Mammary epithelial cell (primary cell): ENCODE measurements around the gene SUN3.

Experiments
- EZH2 ChIP-seq: IDR thresholded peaks from 2 replicates; pipeline ENCODE4 v1.6.1; 2012; ENCODE audit warnings: low read length, inconsistent platforms, borderline replicate concordance
- TF ChIP-seq, protein P1 (sequence below), 2 donors: IDR thresholded peaks in 1 of 2; conservative IDR thresholded peaks in 1 of 2; 2 replicates each; pipeline ENCODE4 v1.5.1; 2011 to 2012; ENCODE audit warnings: inconsistent platforms in 2 of 2, low read length in 2 of 2, mild to moderate bottlenecking in 2 of 2, control low read depth in 1 of 2, low read depth in 1 of 2; ENCODE audit not compliant: insufficient read depth in 1 of 2; ENCODE audit errors: extremely low read depth in 1 of 2

DNA sequence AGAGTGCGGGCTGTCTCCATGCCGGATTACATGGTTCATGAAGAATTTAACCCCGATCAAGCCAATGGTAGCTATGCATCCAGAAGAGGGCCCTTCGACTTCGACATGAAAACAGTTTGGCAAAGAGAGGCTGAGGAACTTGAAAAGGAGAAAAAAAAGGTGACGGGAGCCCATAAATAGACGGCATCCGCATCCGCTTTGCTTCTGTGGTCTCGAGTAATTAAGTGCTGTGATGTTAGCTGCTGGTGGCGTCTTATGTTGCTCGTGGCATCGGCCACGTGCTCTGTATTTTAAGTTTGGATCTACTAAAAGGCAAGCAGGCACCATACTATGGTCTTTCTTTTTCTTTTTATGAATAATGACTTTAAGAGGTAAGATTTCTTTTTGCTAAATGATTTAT lies 17.6 kb upstream of the SUN3 start:
- no peak for TF ChIP-seq EZH2
- TF ChIP-seq, protein P1, sequence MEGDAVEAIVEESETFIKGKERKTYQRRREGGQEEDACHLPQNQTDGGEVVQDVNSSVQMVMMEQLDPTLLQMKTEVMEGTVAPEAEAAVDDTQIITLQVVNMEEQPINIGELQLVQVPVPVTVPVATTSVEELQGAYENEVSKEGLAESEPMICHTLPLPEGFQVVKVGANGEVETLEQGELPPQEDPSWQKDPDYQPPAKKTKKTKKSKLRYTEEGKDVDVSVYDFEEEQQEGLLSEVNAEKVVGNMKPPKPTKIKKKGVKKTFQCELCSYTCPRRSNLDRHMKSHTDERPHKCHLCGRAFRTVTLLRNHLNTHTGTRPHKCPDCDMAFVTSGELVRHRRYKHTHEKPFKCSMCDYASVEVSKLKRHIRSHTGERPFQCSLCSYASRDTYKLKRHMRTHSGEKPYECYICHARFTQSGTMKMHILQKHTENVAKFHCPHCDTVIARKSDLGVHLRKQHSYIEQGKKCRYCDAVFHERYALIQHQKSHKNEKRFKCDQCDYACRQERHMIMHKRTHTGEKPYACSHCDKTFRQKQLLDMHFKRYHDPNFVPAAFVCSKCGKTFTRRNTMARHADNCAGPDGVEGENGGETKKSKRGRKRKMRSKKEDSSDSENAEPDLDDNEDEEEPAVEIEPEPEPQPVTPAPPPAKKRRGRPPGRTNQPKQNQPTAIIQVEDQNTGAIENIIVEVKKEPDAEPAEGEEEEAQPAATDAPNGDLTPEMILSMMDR (conservative IDR thresholded peaks at IDR 0.05 in 1 of 2, IDR thresholded peaks at IDR 0.05 in 1 of 2; ENCODE audit: extremely low read depth in 1 of 2, insufficient read depth in 1 of 2, low read depth in 1 of 2, low read length in 2 of 2) = no peak
